ENCODE results near the gene TNS1. TPM values are rescaled to one million over a fixed set of nuclear protein-coding genes. Genes with fewer than 3 reads are reported as not detected.
A peak's percentile ranks its signal among the peaks of the same experiment; 100 is the strongest.

TNS1 gene
- total RNA-seq, 2 donors from 2014 or later, result 3.3 to 4.2 TPM

GRCh38 chr2:218022851-218023530 is 20.2 kb upstream of the TNS1 start:
- peak; percentile 34 for DNase-seq
- Mint-ChIP-seq H3K27me3 (ENCODE audit: insufficient read depth) (no peaks in the 10 kb centered on the region), H3K27ac (no peak overlapping the region), H3K9me3 (no peaks in the 10 kb centered on the region), H3K4me1 (peaks cover 22% of the 10 kb centered on the region), H3K4me3 (no peak overlapping the region), H3K36me3 (ENCODE audit: low read depth) (no peaks in the 10 kb centered on the region)
- H3K27ac ChIP-seq (ENCODE audit: low read depth, low read length), result no peak overlapping the region
- H3K36me3 ChIP-seq (ENCODE audit: control insufficient read depth, insufficient read depth, low read length), result no peaks in the 10 kb centered on the region
- TF ChIP-seq CTCF (conservative IDR thresholded peaks at IDR 0.05), result no peak
- WGBS, 2 experiments (ENCODE audit: insufficient coverage in 1 of 2, insufficient read length in 1 of 2), result 91 to 96% methylated on average over 3 to 7 of the region's 7 CpGs
- H3K4me3 ChIP-seq (ENCODE audit: low read length), result no peak overlapping the region
- H3K27me3 ChIP-seq (ENCODE audit: control insufficient read depth, insufficient read depth, low read length, poor library complexity, severe bottlenecking), result no peaks in the 10 kb centered on the region
- peaks cover 9% of the 10 kb centered on the region for H3K4me1 ChIP-seq (ENCODE audit: control insufficient read depth, insufficient read depth, low read length)
- H3K9ac ChIP-seq (ENCODE audit: extremely low read depth, low read length, poor library complexity, severe bottlenecking), result no peak overlapping the region
- no peaks in the 10 kb centered on the region for H3K9me3 ChIP-seq (ENCODE audit: control insufficient read depth, low read length)

GRCh38 chr2:218022131-218022850 is 19.5 kb upstream of the TNS1 start:
- Mint-ChIP-seq H3K36me3 (ENCODE audit: low read depth) (no peaks in the 10 kb centered on the region), H3K4me1 (peaks cover 22% of the 10 kb centered on the region), H3K27me3 (ENCODE audit: insufficient read depth) (peaks cover 3% of the 10 kb centered on the region), H3K9me3 (no peaks in the 10 kb centered on the region), H3K27ac (peak overlapping the region; percentile 17), H3K4me3 (no peak overlapping the region)
- WGBS, 2 experiments (ENCODE audit: insufficient coverage in 1 of 2, insufficient read length in 1 of 2), result 82 to 94% methylated on average over 3 to 5 of the region's 10 CpGs
- Histone ChIP-seq H3K27ac (ENCODE audit: low read depth, low read length) (peak overlapping the region; percentile 21), H3K36me3 (ENCODE audit: control insufficient read depth, insufficient read depth, low read length) (no peaks in the 10 kb centered on the region), H3K4me3 (ENCODE audit: low read length) (no peak overlapping the region), H3K9me3 (ENCODE audit: control insufficient read depth, low read length) (no peaks in the 10 kb centered on the region), H3K27me3 (ENCODE audit: control insufficient read depth, insufficient read depth, low read length, poor library complexity, severe bottlenecking) (no peaks in the 10 kb centered on the region), H3K4me1 (ENCODE audit: control insufficient read depth, insufficient read depth, low read length) (peaks cover 9% of the 10 kb centered on the region), H3K9ac (ENCODE audit: extremely low read depth, low read length, poor library complexity, severe bottlenecking) (no peak overlapping the region)
- peak; percentile 44 for DNase-seq
- no peak for TF ChIP-seq CTCF (conservative IDR thresholded peaks at IDR 0.05)

GRCh38 chr2:218021536-218022071 is 18.8 kb upstream of the TNS1 start:
- Histone ChIP-seq H3K4me1 (ENCODE audit: control insufficient read depth, insufficient read depth, low read length) (peaks cover 9% of the 10 kb centered on the region), H3K27me3 (ENCODE audit: control insufficient read depth, insufficient read depth, low read length, poor library complexity, severe bottlenecking) (no peaks in the 10 kb centered on the region), H3K36me3 (ENCODE audit: control insufficient read depth, insufficient read depth, low read length) (no peaks in the 10 kb centered on the region), H3K4me3 (ENCODE audit: low read length) (no peak overlapping the region), H3K27ac (ENCODE audit: low read depth, low read length) (no peak overlapping the region), H3K9ac (ENCODE audit: extremely low read depth, low read length, poor library complexity, severe bottlenecking) (no peak overlapping the region), H3K9me3 (ENCODE audit: control insufficient read depth, low read length) (no peaks in the 10 kb centered on the region)
- Mint-ChIP-seq H3K36me3 (ENCODE audit: low read depth) (no peaks in the 10 kb centered on the region), H3K27ac (no peak overlapping the region), H3K9me3 (no peaks in the 10 kb centered on the region), H3K27me3 (ENCODE audit: insufficient read depth) (peaks cover 4% of the 10 kb centered on the region), H3K4me3 (no peak overlapping the region), H3K4me1 (peaks cover 22% of the 10 kb centered on the region)
- DNase-seq, result peak; percentile 47
- TF ChIP-seq CTCF (conservative IDR thresholded peaks at IDR 0.05), result no peak
- 88 to 90% methylated on average over 9 to 12 of the region's 12 CpGs for WGBS, 2 experiments (ENCODE audit: insufficient coverage in 1 of 2, insufficient read length in 1 of 2)
